A549 (cell line): Measurements from ENCODE around the gene POC1B. TPM values are rescaled to one million over a fixed set of nuclear protein-coding genes. Genes with fewer than 3 reads are reported as not detected.
A peak's percentile ranks its signal among the peaks of the same experiment; 100 is the strongest.

Source experiments
- ATAC-seq, 2 experiments: fragments of 200-7000 bp in 1 of 2; fragments of >200 bp in 1 of 2; cut with Nextera tagmentation in 1 of 2; cut with Tn5 transposase in 1 of 2; 3 replicates each; pipeline versions ENCODE4 v1.8.0 to v1.9.1; 2018 to 2020; ENCODE audit warnings: mild to moderate bottlenecking in 1 of 2, moderate library complexity in 1 of 2
- CTCF ChIA-PET: fragments of 300-600 bp; sonication (Branson Sonifier 250); formaldehyde crosslinking; extraction: SDS; loops from one replicate; lab custom pipeline; 2021; ENCODE audit warnings: antibody characterized with exemption, inconsistent platforms; lab: Yijun Ruan, JAX
- POLR2A ChIA-PET: fragments of 350-600 bp; formaldehyde crosslinking; extraction: SDS; loops from one replicate; lab custom pipeline; 2021; ENCODE audit warnings: antibody characterized with exemption, inconsistent platforms; lab: Yijun Ruan, JAX
- DNase-seq, 2 experiments: peaks; one replicate each; pipeline versions ENCODE4 v3.0.0 to v3.0.0-alpha.2; 2011 to 2016; ENCODE audit warnings: low read depth in 1 of 2, low spot score in 1 of 2
- FAIRE-seq: peaks from 2 replicates; lab custom pipeline; 2011; peaks lifted over from hg19 to GRCh38; lab: Jason Lieb, UNC
- H3K27ac ChIP-seq, 2 experiments: fragments of >200 bp; sonication (Bioruptor Twin); formaldehyde crosslinking; 3 replicates each; pipeline ENCODE4 v1.5.1; 2016 to 2017
- H3K4me1 ChIP-seq: fragments of >200 bp; sonication (Bioruptor Twin); formaldehyde crosslinking; 3 replicates; pipeline ENCODE4 v1.6.1; 2016
- H3K4me2 ChIP-seq: fragments of >200 bp; sonication (Bioruptor Twin); formaldehyde crosslinking; 3 replicates; pipeline ENCODE4 v1.6.1; 2016
- H3K4me3 ChIP-seq: fragments of >200 bp; sonication (Bioruptor Twin); formaldehyde crosslinking; 3 replicates; pipeline ENCODE4 v1.5.1; 2016
- H3K9me3 ChIP-seq: fragments of >200 bp; sonication (Bioruptor Twin); formaldehyde crosslinking; 3 replicates; pipeline ENCODE4 v1.6.1; 2016
- ATOH8 ChIP-seq: fragments of 250-450 bp; sonication (Bioruptor Pico); IDR thresholded peaks from 2 replicates; pipeline ENCODE4 v1.5.0; 2020; ENCODE audit warnings: low read depth, mild to moderate bottlenecking, moderate library complexity
- CBX2 ChIP-seq: fragments of 200-600 bp; sonication (generic); IDR thresholded peaks from 2 replicates; pipeline ENCODE4 v1.6.1; 2016; ENCODE audit warnings: low read depth, mild to moderate bottlenecking, borderline replicate concordance
- CEBPB ChIP-seq, 2 experiments: fragments of >200 bp in 1 of 2; sonication (Bioruptor Twin) in 1 of 2; formaldehyde crosslinking in 1 of 2; IDR thresholded peaks; 2 replicates each; pipeline ENCODE4 v1.6.1; 2012 to 2016
- CHD2 ChIP-seq: fragments of 150-350 bp; IDR thresholded peaks from 2 replicates; pipeline ENCODE4 v1.6.1; 2014; ENCODE audit warnings: low read length; ENCODE audit not compliant: partially characterized antibody
- EHMT2 ChIP-seq: fragments of 200-600 bp; sonication (generic); IDR thresholded peaks from 2 replicates; pipeline ENCODE4 v1.6.1; 2016; ENCODE audit warnings: antibody characterized with exemption, low read depth, mild to moderate bottlenecking, moderate library complexity
- EP300 ChIP-seq, 2 experiments: fragments of >200 bp; sonication (Bioruptor Twin); formaldehyde crosslinking; IDR thresholded peaks; 2 replicates in 1 of 2; 3 replicates in 1 of 2; pipeline ENCODE4 v1.6.1; 2016 to 2017
- FOSL2 ChIP-seq, 2 experiments: fragments of 450-650 bp in 1 of 2; fragments of >200 bp in 1 of 2; sonication (Bioruptor Twin) in 1 of 2; formaldehyde crosslinking; IDR thresholded peaks; 2 replicates each; pipeline versions ENCODE4 v1.5.0 to v1.6.1; 2016 to 2020; ENCODE audit warnings: mild to moderate bottlenecking in 1 of 2, moderate library complexity in 1 of 2
- GATA3 ChIP-seq: IDR thresholded peaks from 2 replicates; pipeline ENCODE4 v1.6.1; 2012; ENCODE audit warnings: borderline replicate concordance
- HEYL ChIP-seq: fragments of 250-450 bp; sonication (Bioruptor Pico); IDR thresholded peaks from 2 replicates; pipeline ENCODE4 v1.8.0; 2021; ENCODE audit warnings: mild to moderate bottlenecking, moderate library complexity
- HOXB5 ChIP-seq: fragments of 250-450 bp; sonication (Bioruptor Pico); IDR thresholded peaks from 2 replicates; pipeline ENCODE4 v1.5.0; 2020; ENCODE audit warnings: mild to moderate bottlenecking, moderate library complexity
- JUN ChIP-seq, 2 experiments: fragments of >200 bp; sonication (Bioruptor Twin); formaldehyde crosslinking; IDR thresholded peaks; 2 replicates in 1 of 2; 3 replicates in 1 of 2; pipeline ENCODE4 v1.6.1; 2016 to 2017
- JUNB ChIP-seq: fragments of >200 bp; sonication (Bioruptor Twin); formaldehyde crosslinking; IDR thresholded peaks from 2 replicates; pipeline ENCODE4 v1.6.1; 2016
- MAX ChIP-seq: IDR thresholded peaks from 2 replicates; pipeline ENCODE4 v1.6.1; 2012
- POLR2A ChIP-seq: IDR thresholded peaks from 2 replicates; pipeline ENCODE4 v1.6.1; 2012; ENCODE audit warnings: mild to moderate bottlenecking, low read length
- POLR2AphosphoS2 ChIP-seq: conservative IDR thresholded peaks from 2 replicates; pipeline ENCODE4 v1.6.1; 2012; ENCODE audit warnings: low read length, improper control_type of control experiment, inconsistent platforms
- ZFP36 ChIP-seq: fragments of 450-650 bp; IDR thresholded peaks from 2 replicates; pipeline ENCODE4 v1.6.1; 2014; ENCODE audit warnings: borderline replicate concordance; ENCODE audit not compliant: partially characterized antibody
- WGBS: methylation state at CpG from one replicate; pipeline ENCODE4 v1.1.6; 2017; ENCODE audit errors: missing lambda C conversion rate; 5-methylcytosine and 5-hydroxymethylcytosine counted together
- polyA plus RNA-seq, 4 experiments: library from polyadenylated mRNA; depleted of rRNA in 3 of 4; stranded (reverse); fragments of >200 nt; fragmentation: RNase III in 1 of 4; extraction: RNeasy Plus Mini Kit Qiagen cat#74134 plus additional on column Dnase treatment in 1 of 4; gene quantifications; 2 replicates in 3 of 4; 3 replicates in 1 of 4; pipeline ENCODE4 v1.2.3, GENCODE V29; 2011 to 2017
- TF ChIP-seq, protein P1 (sequence below): IDR thresholded peaks from 2 replicates; pipeline ENCODE4 v1.6.1; 2012
- TF ChIP-seq, protein P2 (sequence below): fragments of >200 bp; sonication (Bioruptor Twin); formaldehyde crosslinking; IDR thresholded peaks from 3 replicates; pipeline ENCODE4 v1.5.1; 2016
- TF ChIP-seq, protein P3 (sequence below): fragments of >200 bp; sonication (Bioruptor Twin); formaldehyde crosslinking; IDR thresholded peaks from 2 replicates; pipeline ENCODE4 v1.6.1; 2016

The POC1B gene
- polyA plus RNA-seq, 2 of the 4 experiments (the other 2 are of a cell fraction), result 10.8 to 38.6 TPM

DNA sequence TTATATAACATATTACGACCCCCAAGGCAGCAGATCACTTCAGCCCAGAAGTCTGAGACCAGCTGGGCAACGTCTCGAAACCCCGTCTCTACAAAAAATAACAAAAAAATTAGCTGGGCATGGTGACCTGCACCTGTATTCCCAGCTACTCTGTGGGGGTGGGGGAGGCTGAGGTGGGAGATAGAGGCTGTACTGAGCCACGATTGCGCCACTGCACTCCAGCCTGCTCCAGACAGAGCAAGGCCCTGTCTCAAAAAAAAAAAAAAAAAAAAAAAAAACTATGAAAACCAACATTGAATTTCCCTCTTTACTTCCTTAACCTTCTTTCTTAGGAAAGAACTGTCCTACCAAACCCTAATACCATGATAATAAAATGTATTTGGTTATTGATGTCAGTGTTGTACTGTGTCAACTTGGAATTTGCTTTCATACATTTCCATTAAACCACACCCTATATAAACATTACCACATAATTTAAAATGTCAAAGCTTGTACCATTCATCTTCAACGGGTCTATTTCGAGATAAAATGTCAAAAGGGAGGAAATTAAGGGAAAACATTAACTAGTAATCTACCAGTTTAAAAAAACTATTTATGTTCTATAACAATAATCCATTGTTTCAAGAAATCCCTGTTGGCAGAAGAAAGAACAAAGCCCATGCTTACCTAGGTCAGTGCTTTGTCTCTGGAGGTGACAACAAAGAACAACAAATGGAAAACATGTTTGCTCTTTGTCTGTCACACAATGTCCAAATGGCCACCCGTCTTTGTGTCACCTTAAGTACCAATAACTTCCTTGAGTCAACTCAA lies 18.6 kb downstream of the POC1B start:
- peak; percentile 86 to 91 for ATAC-seq
- Histone ChIP-seq H3K4me3 (no peak overlapping the region), H3K9me3 (no peaks in the 10 kb centered on the region), H3K4me1 (peaks cover 44% of the 10 kb centered on the region), H3K4me2 (peak overlapping the region; percentile 56), H3K27ac (peak overlapping the region; percentile 78 to 84)
- peak; percentile 29 to 90 for DNase-seq
- POLR2A ChIA-PET, result interaction anchor here (0.6 to 0.7 kb wide), 2 partner anchors 96 to 441 kb away, joined by 4 to 7 read pairs; no protein-coding TSS in a partner anchor
- CTCF ChIA-PET, result interaction anchor here (1.0 to 5.6 kb wide), 4 partner anchors 8 to 46 kb away, joined by 3 to 23 read pairs (median 4); partner anchors contain the start of genes GALNT4 and POC1B
- TF ChIP-seq CHD2 (no peak), POLR2AphosphoS2 (no peak), EP300 (IDR thresholded peaks at IDR 0.05) (peak in 1 of 2 experiments; percentile 72), HOXB5 (CRISPR knock-in tag) (peak; percentile 69; the same call in 1 of the 2 replicates), HEYL (CRISPR knock-in tag) (no peak), EHMT2 (no peak), ATOH8 (CRISPR knock-in tag) (no peak), POLR2A (no peak), GATA3 (peak; percentile 66; the same call in 1 of the 2 replicates), ZFP36 (no peak), MAX (no peak), JUN (IDR thresholded peaks at IDR 0.05) (peak in 1 of 2 experiments; percentile 65; a peak in 2 of 5 replicates), CBX2 (no peak), CEBPB (IDR thresholded peaks at IDR 0.05) (peak in 1 of 2 experiments; percentile 60; a peak in 3 of 4 replicates), JUNB (peak; percentile 54)
- TF ChIP-seq, protein P1, sequence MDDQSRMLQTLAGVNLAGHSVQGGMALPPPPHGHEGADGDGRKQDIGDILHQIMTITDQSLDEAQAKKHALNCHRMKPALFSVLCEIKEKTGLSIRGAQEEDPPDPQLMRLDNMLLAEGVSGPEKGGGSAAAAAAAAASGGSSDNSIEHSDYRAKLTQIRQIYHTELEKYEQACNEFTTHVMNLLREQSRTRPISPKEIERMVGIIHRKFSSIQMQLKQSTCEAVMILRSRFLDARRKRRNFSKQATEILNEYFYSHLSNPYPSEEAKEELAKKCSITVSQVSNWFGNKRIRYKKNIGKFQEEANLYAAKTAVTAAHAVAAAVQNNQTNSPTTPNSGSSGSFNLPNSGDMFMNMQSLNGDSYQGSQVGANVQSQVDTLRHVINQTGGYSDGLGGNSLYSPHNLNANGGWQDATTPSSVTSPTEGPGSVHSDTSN, result no peak
- TF ChIP-seq, protein P2, sequence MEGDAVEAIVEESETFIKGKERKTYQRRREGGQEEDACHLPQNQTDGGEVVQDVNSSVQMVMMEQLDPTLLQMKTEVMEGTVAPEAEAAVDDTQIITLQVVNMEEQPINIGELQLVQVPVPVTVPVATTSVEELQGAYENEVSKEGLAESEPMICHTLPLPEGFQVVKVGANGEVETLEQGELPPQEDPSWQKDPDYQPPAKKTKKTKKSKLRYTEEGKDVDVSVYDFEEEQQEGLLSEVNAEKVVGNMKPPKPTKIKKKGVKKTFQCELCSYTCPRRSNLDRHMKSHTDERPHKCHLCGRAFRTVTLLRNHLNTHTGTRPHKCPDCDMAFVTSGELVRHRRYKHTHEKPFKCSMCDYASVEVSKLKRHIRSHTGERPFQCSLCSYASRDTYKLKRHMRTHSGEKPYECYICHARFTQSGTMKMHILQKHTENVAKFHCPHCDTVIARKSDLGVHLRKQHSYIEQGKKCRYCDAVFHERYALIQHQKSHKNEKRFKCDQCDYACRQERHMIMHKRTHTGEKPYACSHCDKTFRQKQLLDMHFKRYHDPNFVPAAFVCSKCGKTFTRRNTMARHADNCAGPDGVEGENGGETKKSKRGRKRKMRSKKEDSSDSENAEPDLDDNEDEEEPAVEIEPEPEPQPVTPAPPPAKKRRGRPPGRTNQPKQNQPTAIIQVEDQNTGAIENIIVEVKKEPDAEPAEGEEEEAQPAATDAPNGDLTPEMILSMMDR, result no peak
- TF ChIP-seq, protein P3, sequence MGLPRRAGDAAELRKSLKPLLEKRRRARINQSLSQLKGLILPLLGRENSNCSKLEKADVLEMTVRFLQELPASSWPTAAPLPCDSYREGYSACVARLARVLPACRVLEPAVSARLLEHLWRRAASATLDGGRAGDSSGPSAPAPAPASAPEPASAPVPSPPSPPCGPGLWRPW, result 0 out of 2 replicates have a peak, but pooled peaks have one; percentile 48
- FAIRE-seq, result peak; percentile 92
- WGBS, result 21% methylated on average over 9 of the region's 9 CpGs

DNA sequence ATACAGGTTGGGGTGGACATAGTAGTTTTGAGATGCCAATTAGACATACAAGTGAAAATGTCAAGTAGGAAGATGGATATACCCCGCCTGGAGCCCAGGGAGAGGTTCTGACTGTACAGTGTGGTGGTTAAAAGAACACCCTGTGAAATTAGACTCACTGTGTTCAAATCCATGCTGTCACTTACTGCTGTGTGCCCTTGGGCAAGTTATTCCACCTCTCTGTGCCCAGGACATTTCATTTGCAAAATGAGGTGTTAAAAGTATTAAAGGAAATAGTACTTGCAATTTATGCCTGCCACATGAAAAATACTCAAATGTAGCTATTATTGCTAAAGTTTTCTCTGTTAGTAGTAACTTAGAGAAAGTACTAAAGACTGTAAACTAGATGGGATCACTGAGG lies 19.8 kb downstream of the POC1B start:
- no peaks in the 10 kb centered on the region for H3K9me3 ChIP-seq
- WGBS, result 0% methylated on average over 1 of the region's 1 CpG
- peak overlapping the region; percentile 78 to 84 for H3K27ac ChIP-seq
- no peak for FAIRE-seq
- no peak overlapping the region for H3K4me3 ChIP-seq
- CTCF ChIA-PET, result interaction anchor here (0.5 to 5.6 kb wide), 5 partner anchors 12 to 489 kb away, joined by 4 to 23 read pairs (median 4); partner anchors contain the start of genes GALNT4 and POC1B
- peaks cover 49% of the 10 kb centered on the region for H3K4me1 ChIP-seq
- TF ChIP-seq FOSL2 (IDR thresholded peaks at IDR 0.05), result no peak
- no peak for TF ChIP-seq FOSL2 (CRISPR knock-in tag; IDR thresholded peaks at IDR 0.05)
- peak; percentile 28 for TF ChIP-seq ZFP36
- TF ChIP-seq, all 56 proteins: peak for 1
- no peak for ATAC-seq
- POLR2A ChIA-PET, result no interaction called here
- no peak for DNase-seq
- peak overlapping the region; percentile 56 for H3K4me2 ChIP-seq
